Stomach (tissue), 9 donors: ENCODE results near the gene ARFGAP1. TPM values are rescaled to one million over a fixed set of nuclear protein-coding genes. Genes with fewer than 3 reads are reported as not detected.

Experiments
- DNase-seq, 2 donors: peaks; one replicate each; pipeline versions ENCODE4 v3.0.0 to v3.0.0-alpha.2; 2013 to 2019
- H3K27ac ChIP-seq, 5 donors: fragments of 200-600 bp in 4 of 5; sonication (generic) in 4 of 5; one replicate each; pipeline ENCODE4 v1.5.1; 2013 to 2019; ENCODE audit warnings: mild to moderate bottlenecking in 1 of 5, moderate library complexity in 1 of 5
- H3K27me3 ChIP-seq, 3 donors: fragments of 200-600 bp; sonication (generic); one replicate each; pipeline ENCODE4 v1.5.1; 2017 to 2019; ENCODE audit warnings: mixed run types in 1 of 3
- H3K36me3 ChIP-seq, 4 donors: fragments of 200-600 bp; sonication (generic); 1 replicate in 3 of 4; 2 replicates in 1 of 4; pipeline ENCODE4 v1.5.1; 2016 to 2019
- H3K4me1 ChIP-seq, 4 donors: fragments of 200-600 bp; sonication (generic); one replicate each; pipeline ENCODE4 v1.5.1; 2016 to 2019
- H3K4me3 ChIP-seq, 4 donors: fragments of 200-600 bp; sonication (generic) in 3 of 4; one replicate each; pipeline ENCODE4 v1.5.1; 2016 to 2019; ENCODE audit warnings: mild to moderate bottlenecking in 1 of 4
- H3K9me3 ChIP-seq, 4 donors: fragments of 200-600 bp; sonication (generic); one replicate each; pipeline ENCODE4 v1.5.1; 2016 to 2019
- CTCF ChIP-seq, 7 experiments: fragments of 450-650 bp in 4 of 7; fragments of 200-600 bp in 3 of 7; sonication (generic) in 3 of 7; IDR thresholded peaks; one replicate each; pipeline ENCODE4 v1.5.1; 2016 to 2019; ENCODE audit warnings: antibody characterized with exemption in 7 of 7, control low read depth in 2 of 7, mild to moderate bottlenecking in 1 of 7
- EP300 ChIP-seq: sonication (generic); formaldehyde crosslinking; IDR thresholded peaks from one replicate; pipeline ENCODE4 v1.6.1; 2017; ENCODE audit warnings: antibody characterized with exemption
- POLR2A ChIP-seq, 4 donors: fragments of 450-650 bp; IDR thresholded peaks; one replicate each; pipeline ENCODE4 v1.6.1; 2016; ENCODE audit warnings: antibody characterized with exemption in 4 of 4, control low read depth in 2 of 4, mild to moderate bottlenecking in 1 of 4, moderate library complexity in 1 of 4
- POLR2AphosphoS5 ChIP-seq, 3 donors: sonication (generic); formaldehyde crosslinking; IDR thresholded peaks; one replicate each; pipeline ENCODE4 v1.6.1; 2016; ENCODE audit warnings: antibody characterized with exemption in 3 of 3
- WGBS, 5 donors: extraction: QIAGEN DNeasy Blood & Tissue Kit in 3 of 5; methylation state at CpG; one replicate each; pipeline versions ENCODE4 v1.1.5 to v1.1.7; 2013 to 2018; 5-methylcytosine and 5-hydroxymethylcytosine counted together
- intact Hi-C: fragments of 100-400 bp; cut with DNase I; formaldehyde crosslinking; loops from one replicate; pipeline ENCODE4 v1.15.1; 2023; ENCODE audit warnings: low total_unique reads
- polyA plus RNA-seq, 3 donors: library from polyadenylated mRNA; stranded (reverse); fragments of 200-250 nt; gene quantifications; one replicate each; pipeline ENCODE4 v1.2.3, GENCODE V29; 2013
- total RNA-seq, 5 donors: library from RNA; depleted of rRNA; stranded (reverse); fragments of >200 nt; gene quantifications; one replicate each; pipeline versions ENCODE4 v1.1.0 to v1.2.3, GENCODE V29; 2014 to 2016
- donor health status: healthy with polysubstance abuse.
- donor health status: Bipolar disorder and iron deficiency.
- donor health status: healthy.

The ARFGAP1 gene
- total and polyA plus RNA-seq, 8 donors = 51.3 to 146 (median 59.4) TPM

GRCh38 chr20:63257629-63258028, 15.0 kb upstream of the ARFGAP1 start:
- peaks cover 12 to 20% (median 19%) of the 10 kb centered on the region in 4 donors for H3K4me1 ChIP-seq
- no peak overlapping the region for H3K4me3 ChIP-seq
- no peak for DNase-seq
- TF ChIP-seq POLR2A (IDR thresholded peaks at IDR 0.05) (no peak), EP300 (no peak), POLR2AphosphoS5 (IDR thresholded peaks at IDR 0.05) (no peak), CTCF (IDR thresholded peaks at IDR 0.05) (no peak)
- peaks cover 23 to 94% (median 69%) of the 10 kb centered on the region in 3 donors for H3K27me3 ChIP-seq
- H3K27ac ChIP-seq = no peak overlapping the region
- no peaks in the 10 kb centered on the region for H3K36me3 ChIP-seq
- no peaks in the 10 kb centered on the region for H3K9me3 ChIP-seq
- intact Hi-C loops = no loop called here
- 84 to 94% (median 92%) methylated on average over 12 to 13 of the region's 13 CpGs for WGBS, 5 donors

- TF ChIP-seq EP300 = no peak
- TF ChIP-seq CTCF (IDR thresholded peaks at IDR 0.05) = no peak
- no peak for TF ChIP-seq POLR2A (IDR thresholded peaks at IDR 0.05)
- no peak for TF ChIP-seq POLR2AphosphoS5 (IDR thresholded peaks at IDR 0.05)
- DNase-seq = peak in 1 of 2 donors; percentile 87
- no peaks in the 10 kb centered on the region for H3K9me3 ChIP-seq
- WGBS, 5 donors = 33 to 47% (median 38%) methylated on average over 8 of the region's 8 CpGs
- peaks cover 8 to 11% (median 11%) of the 10 kb centered on the region in 4 donors for H3K4me1 ChIP-seq
- no peak overlapping the region for H3K27ac ChIP-seq
- H3K36me3 ChIP-seq = no peaks in the 10 kb centered on the region
- peaks cover 16 to 94% (median 68%) of the 10 kb centered on the region in 3 donors for H3K27me3 ChIP-seq
- intact Hi-C loops = no loop called here
- no peak overlapping the region for H3K4me3 ChIP-seq
Measured at GRCh38 chr20:63258781-63259180, 13.8 kb upstream of the ARFGAP1 start.

GRCh38 chr20:63259734-63260460, 12.7 kb upstream of the ARFGAP1 start:
- H3K4me3 ChIP-seq = no peak overlapping the region
- H3K4me1 ChIP-seq = peaks cover 0 to under 1% (median 0%) of the 10 kb centered on the region in 4 donors
- WGBS, 5 donors = 64 to 83% (median 76%) methylated on average over 1 to 25 of the region's 25 CpGs
- no peak overlapping the region for H3K27ac ChIP-seq
- H3K36me3 ChIP-seq = no peaks in the 10 kb centered on the region
- H3K9me3 ChIP-seq = no peaks in the 10 kb centered on the region
- intact Hi-C loops = no loop called here
- TF ChIP-seq EP300 = no peak
- no peak for TF ChIP-seq POLR2AphosphoS5 (IDR thresholded peaks at IDR 0.05)
- TF ChIP-seq POLR2A (IDR thresholded peaks at IDR 0.05) = no peak
- no peak for TF ChIP-seq CTCF (IDR thresholded peaks at IDR 0.05)
- DNase-seq = no peak
- H3K27me3 ChIP-seq = peaks cover 5 to 94% (median 62%) of the 10 kb centered on the region in 3 donors

- DNase-seq = no peak
- 80 to 86% (median 84%) methylated on average over 14 to 15 of the region's 15 CpGs for WGBS, 5 donors
- Histone ChIP-seq H3K27ac (no peak overlapping the region), H3K4me3 (no peak overlapping the region), H3K4me1 (no peaks in the 10 kb centered on the region), H3K36me3 (no peaks in the 10 kb centered on the region), H3K27me3 (peaks cover under 1 to 94% (median 55%) of the 10 kb centered on the region in 3 donors), H3K9me3 (no peaks in the 10 kb centered on the region)
- intact Hi-C loops = no loop called here
- TF ChIP-seq POLR2A (IDR thresholded peaks at IDR 0.05) (no peak), EP300 (no peak), CTCF (IDR thresholded peaks at IDR 0.05) (no peak), POLR2AphosphoS5 (IDR thresholded peaks at IDR 0.05) (no peak)
Measured at GRCh38 chr20:63260521-63260920, 12.1 kb upstream of the ARFGAP1 start.
